B cell (primary cell): Measurements from ENCODE around the gene THY1.

Experiments used
- EZH2 ChIP-seq: IDR thresholded peaks from 2 replicates; pipeline ENCODE4 v1.6.1; 2012; ENCODE audit warnings: borderline replicate concordance, low read depth, mild to moderate bottlenecking, moderate library complexity, low read length; ENCODE audit not compliant: insufficient read depth, poor library complexity, severe bottlenecking
- TF ChIP-seq, protein P1 (sequence below): fragments of 200-600 bp; IDR thresholded peaks from one replicate; pipeline ENCODE4 v1.8.0; 2022; ENCODE audit warnings: antibody characterized with exemption, mild to moderate bottlenecking

DNA sequence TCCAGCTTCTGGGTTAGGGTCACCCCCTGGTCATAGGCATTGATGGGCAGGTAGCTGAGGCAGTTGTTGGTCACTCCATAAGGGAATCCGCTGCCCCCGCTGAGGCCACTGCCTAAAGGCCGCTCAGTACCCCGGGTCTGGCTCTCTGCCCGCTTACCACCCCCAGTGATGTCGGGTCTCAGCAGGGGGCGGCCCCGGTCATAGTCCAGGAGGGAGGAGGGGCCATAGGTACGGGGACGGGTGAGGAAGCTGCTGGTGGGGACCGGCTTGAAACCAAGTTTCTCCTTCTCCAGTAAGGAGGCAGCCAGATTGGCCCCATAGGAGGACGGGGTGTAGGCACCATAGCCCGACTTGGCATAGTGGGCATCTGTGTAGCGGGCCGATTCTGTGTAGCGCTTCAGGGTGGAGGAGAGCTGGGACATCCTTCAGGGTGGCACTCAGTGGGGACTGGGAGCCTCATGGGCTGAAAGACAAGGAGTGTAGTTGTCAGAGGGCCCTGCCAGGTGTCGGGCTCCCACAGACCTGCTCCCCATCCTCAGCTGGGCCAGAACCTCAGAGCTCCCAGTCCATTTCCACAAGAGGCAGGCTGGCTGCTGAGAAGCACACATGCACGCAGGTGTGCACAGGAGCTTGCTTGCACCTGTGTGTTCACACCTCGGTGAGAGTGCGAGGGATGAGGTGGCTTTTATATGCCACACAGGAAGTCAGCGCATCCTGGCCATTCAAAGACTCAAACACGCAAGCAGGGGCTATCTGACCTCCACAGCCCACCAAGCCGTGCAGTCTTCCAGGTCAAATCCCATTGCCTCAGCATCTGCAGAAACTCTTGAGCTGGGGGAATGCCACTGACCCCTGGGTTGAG, 49.7 kb downstream of the THY1 start:
- TF ChIP-seq, protein P1, sequence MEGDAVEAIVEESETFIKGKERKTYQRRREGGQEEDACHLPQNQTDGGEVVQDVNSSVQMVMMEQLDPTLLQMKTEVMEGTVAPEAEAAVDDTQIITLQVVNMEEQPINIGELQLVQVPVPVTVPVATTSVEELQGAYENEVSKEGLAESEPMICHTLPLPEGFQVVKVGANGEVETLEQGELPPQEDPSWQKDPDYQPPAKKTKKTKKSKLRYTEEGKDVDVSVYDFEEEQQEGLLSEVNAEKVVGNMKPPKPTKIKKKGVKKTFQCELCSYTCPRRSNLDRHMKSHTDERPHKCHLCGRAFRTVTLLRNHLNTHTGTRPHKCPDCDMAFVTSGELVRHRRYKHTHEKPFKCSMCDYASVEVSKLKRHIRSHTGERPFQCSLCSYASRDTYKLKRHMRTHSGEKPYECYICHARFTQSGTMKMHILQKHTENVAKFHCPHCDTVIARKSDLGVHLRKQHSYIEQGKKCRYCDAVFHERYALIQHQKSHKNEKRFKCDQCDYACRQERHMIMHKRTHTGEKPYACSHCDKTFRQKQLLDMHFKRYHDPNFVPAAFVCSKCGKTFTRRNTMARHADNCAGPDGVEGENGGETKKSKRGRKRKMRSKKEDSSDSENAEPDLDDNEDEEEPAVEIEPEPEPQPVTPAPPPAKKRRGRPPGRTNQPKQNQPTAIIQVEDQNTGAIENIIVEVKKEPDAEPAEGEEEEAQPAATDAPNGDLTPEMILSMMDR: no peak
- no peak for TF ChIP-seq EZH2
